HCT116 (cell line): ENCODE data around the gene PRRT1B.

Experiments
- CEBPB ChIP-seq: IDR thresholded peaks from 2 replicates; pipeline ENCODE4 v1.6.1; 2012; ENCODE audit warnings: low read depth
- EZH2 ChIP-seq: fragments of 200-600 bp; sonication (generic); IDR thresholded peaks from 2 replicates; pipeline ENCODE4 v1.6.1; 2017; ENCODE audit warnings: antibody characterized with exemption, mixed run types
- POLR2A ChIP-seq: IDR thresholded peaks from 2 replicates; pipeline ENCODE4 v1.7.0; 2011; ENCODE audit warnings: borderline replicate concordance; ENCODE audit not compliant: insufficient read depth, insufficient read length; ENCODE audit errors: extremely low read depth
- POLR2AphosphoS5 ChIP-seq: IDR thresholded peaks from 2 replicates; pipeline ENCODE4 v1.6.1; 2011; ENCODE audit warnings: mild to moderate bottlenecking, low read depth, low read length, moderate library complexity
- RAD21 ChIP-seq: IDR thresholded peaks from 2 replicates; pipeline ENCODE4 v1.6.1; 2012; ENCODE audit warnings: low read depth, mild to moderate bottlenecking
- SP1 ChIP-seq: IDR thresholded peaks from 2 replicates; pipeline ENCODE4 v1.6.1; 2012; ENCODE audit warnings: low read depth
- SRF ChIP-seq: IDR thresholded peaks from 2 replicates; pipeline ENCODE4 v1.6.1; 2012; ENCODE audit warnings: low read depth
- TF ChIP-seq, protein P1 (sequence below), 3 experiments: fragments of 200-600 bp in 1 of 3; sonication (generic) in 1 of 3; IDR thresholded peaks in 2 of 3; conservative IDR thresholded peaks in 1 of 3; 2 replicates each; pipeline ENCODE4 v1.5.1; 2012 to 2017; ENCODE audit warnings: low read depth in 2 of 3, low read length in 2 of 3, antibody characterized with exemption in 1 of 3, borderline replicate concordance in 1 of 3, control low read depth in 1 of 3, mild to moderate bottlenecking in 1 of 3, mixed read lengths in 1 of 3, mixed run types in 1 of 3, moderate library complexity in 1 of 3; ENCODE audit not compliant: insufficient read depth in 1 of 3
- TF ChIP-seq, protein P2 (sequence below): IDR thresholded peaks from 2 replicates; pipeline ENCODE4 v1.6.1; 2012; ENCODE audit warnings: low read depth
- TF ChIP-seq, protein P3 (sequence below): IDR thresholded peaks from 2 replicates; pipeline ENCODE4 v1.6.1; 2012
- TF ChIP-seq, protein P4 (sequence below): IDR thresholded peaks from 2 replicates; pipeline ENCODE4 v1.6.1; 2011; ENCODE audit warnings: mild to moderate bottlenecking, low read length, moderate library complexity; ENCODE audit not compliant: insufficient replicate concordance; ENCODE audit errors: extremely low read depth
- TF ChIP-seq, protein P5 (sequence below): IDR thresholded peaks from 2 replicates; pipeline ENCODE4 v1.6.1; 2012

DNA sequence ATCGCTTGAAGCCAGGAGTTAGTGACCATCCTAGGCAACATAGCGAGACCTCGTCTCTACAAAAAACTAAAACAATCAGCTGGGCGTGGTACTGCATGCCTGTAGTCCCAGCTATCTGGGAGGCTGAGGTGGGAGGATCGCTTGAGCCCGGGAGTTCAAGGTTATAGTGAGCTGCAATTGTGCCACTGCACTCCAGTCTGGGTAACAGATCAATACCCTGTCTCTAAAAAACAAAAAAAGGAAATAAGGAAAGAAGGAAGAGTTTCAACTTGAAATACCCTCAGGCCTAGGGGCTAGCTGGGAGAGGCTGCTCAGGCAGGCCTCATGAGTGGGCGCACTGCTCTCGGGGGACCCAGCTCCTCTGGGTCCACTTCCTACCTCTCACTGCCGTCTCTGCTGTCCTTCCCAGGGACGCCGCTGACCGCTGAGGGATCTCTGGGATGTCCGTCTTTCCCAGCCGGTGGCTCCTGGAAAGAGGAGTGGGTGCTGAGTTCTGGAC, 56.4 kb downstream of the PRRT1B start:
- TF ChIP-seq, protein P1, sequence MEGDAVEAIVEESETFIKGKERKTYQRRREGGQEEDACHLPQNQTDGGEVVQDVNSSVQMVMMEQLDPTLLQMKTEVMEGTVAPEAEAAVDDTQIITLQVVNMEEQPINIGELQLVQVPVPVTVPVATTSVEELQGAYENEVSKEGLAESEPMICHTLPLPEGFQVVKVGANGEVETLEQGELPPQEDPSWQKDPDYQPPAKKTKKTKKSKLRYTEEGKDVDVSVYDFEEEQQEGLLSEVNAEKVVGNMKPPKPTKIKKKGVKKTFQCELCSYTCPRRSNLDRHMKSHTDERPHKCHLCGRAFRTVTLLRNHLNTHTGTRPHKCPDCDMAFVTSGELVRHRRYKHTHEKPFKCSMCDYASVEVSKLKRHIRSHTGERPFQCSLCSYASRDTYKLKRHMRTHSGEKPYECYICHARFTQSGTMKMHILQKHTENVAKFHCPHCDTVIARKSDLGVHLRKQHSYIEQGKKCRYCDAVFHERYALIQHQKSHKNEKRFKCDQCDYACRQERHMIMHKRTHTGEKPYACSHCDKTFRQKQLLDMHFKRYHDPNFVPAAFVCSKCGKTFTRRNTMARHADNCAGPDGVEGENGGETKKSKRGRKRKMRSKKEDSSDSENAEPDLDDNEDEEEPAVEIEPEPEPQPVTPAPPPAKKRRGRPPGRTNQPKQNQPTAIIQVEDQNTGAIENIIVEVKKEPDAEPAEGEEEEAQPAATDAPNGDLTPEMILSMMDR (IDR thresholded peaks at IDR 0.05 in 2 of 3, conservative IDR thresholded peaks at IDR 0.05 in 1 of 3; ENCODE audit: borderline replicate concordance in 1 of 3, insufficient read depth in 1 of 3, low read depth in 2 of 3, low read length in 2 of 3): no peak
- TF ChIP-seq, protein P2, sequence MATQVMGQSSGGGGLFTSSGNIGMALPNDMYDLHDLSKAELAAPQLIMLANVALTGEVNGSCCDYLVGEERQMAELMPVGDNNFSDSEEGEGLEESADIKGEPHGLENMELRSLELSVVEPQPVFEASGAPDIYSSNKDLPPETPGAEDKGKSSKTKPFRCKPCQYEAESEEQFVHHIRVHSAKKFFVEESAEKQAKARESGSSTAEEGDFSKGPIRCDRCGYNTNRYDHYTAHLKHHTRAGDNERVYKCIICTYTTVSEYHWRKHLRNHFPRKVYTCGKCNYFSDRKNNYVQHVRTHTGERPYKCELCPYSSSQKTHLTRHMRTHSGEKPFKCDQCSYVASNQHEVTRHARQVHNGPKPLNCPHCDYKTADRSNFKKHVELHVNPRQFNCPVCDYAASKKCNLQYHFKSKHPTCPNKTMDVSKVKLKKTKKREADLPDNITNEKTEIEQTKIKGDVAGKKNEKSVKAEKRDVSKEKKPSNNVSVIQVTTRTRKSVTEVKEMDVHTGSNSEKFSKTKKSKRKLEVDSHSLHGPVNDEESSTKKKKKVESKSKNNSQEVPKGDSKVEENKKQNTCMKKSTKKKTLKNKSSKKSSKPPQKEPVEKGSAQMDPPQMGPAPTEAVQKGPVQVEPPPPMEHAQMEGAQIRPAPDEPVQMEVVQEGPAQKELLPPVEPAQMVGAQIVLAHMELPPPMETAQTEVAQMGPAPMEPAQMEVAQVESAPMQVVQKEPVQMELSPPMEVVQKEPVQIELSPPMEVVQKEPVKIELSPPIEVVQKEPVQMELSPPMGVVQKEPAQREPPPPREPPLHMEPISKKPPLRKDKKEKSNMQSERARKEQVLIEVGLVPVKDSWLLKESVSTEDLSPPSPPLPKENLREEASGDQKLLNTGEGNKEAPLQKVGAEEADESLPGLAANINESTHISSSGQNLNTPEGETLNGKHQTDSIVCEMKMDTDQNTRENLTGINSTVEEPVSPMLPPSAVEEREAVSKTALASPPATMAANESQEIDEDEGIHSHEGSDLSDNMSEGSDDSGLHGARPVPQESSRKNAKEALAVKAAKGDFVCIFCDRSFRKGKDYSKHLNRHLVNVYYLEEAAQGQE: no peak
- no peak for TF ChIP-seq EZH2
- no peak for TF ChIP-seq POLR2AphosphoS5
- no peak for TF ChIP-seq SRF
- TF ChIP-seq, protein P3, sequence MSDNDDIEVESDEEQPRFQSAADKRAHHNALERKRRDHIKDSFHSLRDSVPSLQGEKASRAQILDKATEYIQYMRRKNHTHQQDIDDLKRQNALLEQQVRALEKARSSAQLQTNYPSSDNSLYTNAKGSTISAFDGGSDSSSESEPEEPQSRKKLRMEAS: no peak
- TF ChIP-seq SP1: no peak
- TF ChIP-seq, protein P4, sequence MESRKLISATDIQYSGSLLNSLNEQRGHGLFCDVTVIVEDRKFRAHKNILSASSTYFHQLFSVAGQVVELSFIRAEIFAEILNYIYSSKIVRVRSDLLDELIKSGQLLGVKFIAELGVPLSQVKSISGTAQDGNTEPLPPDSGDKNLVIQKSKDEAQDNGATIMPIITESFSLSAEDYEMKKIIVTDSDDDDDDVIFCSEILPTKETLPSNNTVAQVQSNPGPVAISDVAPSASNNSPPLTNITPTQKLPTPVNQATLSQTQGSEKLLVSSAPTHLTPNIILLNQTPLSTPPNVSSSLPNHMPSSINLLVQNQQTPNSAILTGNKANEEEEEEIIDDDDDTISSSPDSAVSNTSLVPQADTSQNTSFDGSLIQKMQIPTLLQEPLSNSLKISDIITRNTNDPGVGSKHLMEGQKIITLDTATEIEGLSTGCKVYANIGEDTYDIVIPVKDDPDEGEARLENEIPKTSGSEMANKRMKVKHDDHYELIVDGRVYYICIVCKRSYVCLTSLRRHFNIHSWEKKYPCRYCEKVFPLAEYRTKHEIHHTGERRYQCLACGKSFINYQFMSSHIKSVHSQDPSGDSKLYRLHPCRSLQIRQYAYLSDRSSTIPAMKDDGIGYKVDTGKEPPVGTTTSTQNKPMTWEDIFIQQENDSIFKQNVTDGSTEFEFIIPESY: no peak
- TF ChIP-seq CEBPB: no peak
- no peak for TF ChIP-seq POLR2A
- TF ChIP-seq RAD21: no peak
- TF ChIP-seq, protein P5, sequence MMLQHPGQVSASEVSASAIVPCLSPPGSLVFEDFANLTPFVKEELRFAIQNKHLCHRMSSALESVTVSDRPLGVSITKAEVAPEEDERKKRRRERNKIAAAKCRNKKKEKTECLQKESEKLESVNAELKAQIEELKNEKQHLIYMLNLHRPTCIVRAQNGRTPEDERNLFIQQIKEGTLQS: no peak
